Renal cortex interstitium (tissue), 3 donors: ENCODE measurements around the gene KRTAP19-3. TPM values are rescaled to one million over a fixed set of nuclear protein-coding genes. Genes with fewer than 3 reads are reported as not detected.

Experiments
- polyA plus RNA-seq, 3 donors: library from polyadenylated mRNA; unstranded; fragments of 120-200 nt; gene quantifications; one replicate each; pipeline ENCODE4 v1.2.1, GENCODE V29; 2013; ENCODE audit not compliant: insufficient read length in 3 of 3

KRTAP19-3 gene
- polyA plus RNA-seq, 3 donors = not detected

Other genes with a start within 250 kb of the KRTAP19-3 start
- gene KRTAP24-1, start 209.1 kb downstream of the KRTAP19-3 start, polyA plus RNA-seq = not detected
- gene KRTAP25-1, start 202.5 kb downstream of the KRTAP19-3 start, polyA plus RNA-seq = not detected
- not detected for gene KRTAP26-1, start 171.7 kb downstream of the KRTAP19-3 start, polyA plus RNA-seq
- not detected for gene KRTAP27-1, start 154.3 kb downstream of the KRTAP19-3 start, polyA plus RNA-seq
- gene KRTAP23-1, start 143.4 kb downstream of the KRTAP19-3 start, polyA plus RNA-seq = not detected
- not detected for gene KRTAP13-2, start 119.7 kb downstream of the KRTAP19-3 start, polyA plus RNA-seq
- gene KRTAP13-1, start 96.0 kb downstream of the KRTAP19-3 start, polyA plus RNA-seq = not detected
- gene KRTAP13-3, start 66.1 kb downstream of the KRTAP19-3 start, polyA plus RNA-seq = not detected
- not detected for gene KRTAP13-4, start 61.8 kb downstream of the KRTAP19-3 start, polyA plus RNA-seq
- gene KRTAP15-1, start 51.7 kb downstream of the KRTAP19-3 start, polyA plus RNA-seq = not detected
- gene KRTAP19-1, start 11.6 kb downstream of the KRTAP19-3 start, polyA plus RNA-seq = not detected
- not detected for gene KRTAP19-2, start 4.6 kb downstream of the KRTAP19-3 start, polyA plus RNA-seq
- gene KRTAP19-4, start 5.2 kb upstream of the KRTAP19-3 start, polyA plus RNA-seq = not detected
- not detected for gene KRTAP19-5, start 10.1 kb upstream of the KRTAP19-3 start, polyA plus RNA-seq
- gene KRTAP19-6, start 49.9 kb upstream of the KRTAP19-3 start, polyA plus RNA-seq = not detected
- not detected for gene KRTAP19-7, start 69.3 kb upstream of the KRTAP19-3 start, polyA plus RNA-seq
- gene KRTAP22-2, start 98.4 kb upstream of the KRTAP19-3 start, polyA plus RNA-seq = not detected
- gene KRTAP6-3, start 100.4 kb upstream of the KRTAP19-3 start, polyA plus RNA-seq = not detected
- gene KRTAP6-2, start 106.9 kb upstream of the KRTAP19-3 start, polyA plus RNA-seq = not detected
- gene KRTAP22-1, start 109.1 kb upstream of the KRTAP19-3 start, polyA plus RNA-seq = not detected
- gene KRTAP6-1, start 121.9 kb upstream of the KRTAP19-3 start, polyA plus RNA-seq = not detected
- gene KRTAP20-1, start 124.4 kb upstream of the KRTAP19-3 start, polyA plus RNA-seq = not detected
- gene KRTAP20-4, start 128.6 kb upstream of the KRTAP19-3 start, polyA plus RNA-seq = not detected
- gene KRTAP20-2, start 143.2 kb upstream of the KRTAP19-3 start, polyA plus RNA-seq = not detected
- gene KRTAP20-3, start 150.9 kb upstream of the KRTAP19-3 start, polyA plus RNA-seq = not detected
- gene KRTAP21-3, start 226.8 kb upstream of the KRTAP19-3 start, polyA plus RNA-seq = not detected